Skin of body (tissue), 2 donors: ENCODE results near the gene KIF20B. TPM values are rescaled to one million over a fixed set of nuclear protein-coding genes. Genes with fewer than 3 reads are reported as not detected.
"Not testable (repeated sequence)": the region's sequence is repeated elsewhere in the genome, so short reads cannot be mapped to it uniquely, and the experiment has no call there.

Experiments
- DNase-seq: peaks from one replicate; lab custom pipeline; 2025; lab: John Stamatoyannopoulos, UW
- total RNA-seq: library from RNA; depleted of rRNA; stranded (reverse); fragments of >200 nt; gene quantifications from one replicate; pipeline ENCODE4 v1.2.3, GENCODE V29; 2014

The KIF20B gene
- total RNA-seq, 1 donor from 2014 or later: 10.9 TPM

GRCh38 chr10:89773081-89773480 is 71.7 kb downstream of the KIF20B start:
- DNase-seq: no peak

DNA sequence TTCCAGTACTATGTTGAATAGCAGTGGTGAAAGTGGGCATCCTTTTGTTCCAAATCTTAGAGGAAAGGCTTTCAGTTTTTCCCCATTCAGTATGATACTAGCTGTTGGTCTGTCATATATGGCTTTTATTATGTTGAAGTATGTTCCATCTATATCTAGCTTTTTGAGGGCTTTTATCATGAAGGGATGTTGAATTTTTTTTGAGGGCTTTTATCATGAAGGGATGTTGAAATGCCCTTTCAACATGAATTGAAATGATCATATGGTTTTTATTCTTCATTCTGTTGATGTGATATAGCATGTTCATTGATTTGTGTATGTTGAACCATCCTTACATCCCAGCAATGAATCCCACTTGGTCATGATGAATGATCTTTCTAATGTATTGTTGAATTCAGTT is 75.3 kb downstream of the KIF20B start:
- DNase-seq: no peak

- DNase-seq: no peak
These were observed 81.1 kb downstream of the KIF20B start for GRCh38 chr10:89782470-89782869.

DNA sequence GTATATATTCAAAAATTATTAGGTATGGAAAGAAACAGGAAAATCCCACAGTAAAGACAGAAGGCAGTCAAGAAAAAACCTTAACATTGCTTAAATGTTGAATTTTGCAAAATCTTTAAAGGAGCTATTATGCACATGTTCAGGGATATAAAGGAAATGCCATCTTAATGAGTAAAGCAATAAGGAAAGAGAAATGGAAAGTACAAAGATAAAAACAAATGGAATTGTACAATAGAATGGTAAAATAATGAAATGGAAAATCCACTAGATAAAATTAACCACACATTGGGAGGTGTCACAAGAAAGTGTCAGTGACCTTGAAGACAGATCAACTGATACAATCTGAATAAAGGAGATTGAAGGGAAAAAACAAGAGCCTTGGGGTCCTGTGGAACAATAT is 82.0 kb downstream of the KIF20B start:
- no peak for DNase-seq

GRCh38 chr10:89785095-89785494 is 83.7 kb downstream of the KIF20B start:
- no peak for DNase-seq

DNA sequence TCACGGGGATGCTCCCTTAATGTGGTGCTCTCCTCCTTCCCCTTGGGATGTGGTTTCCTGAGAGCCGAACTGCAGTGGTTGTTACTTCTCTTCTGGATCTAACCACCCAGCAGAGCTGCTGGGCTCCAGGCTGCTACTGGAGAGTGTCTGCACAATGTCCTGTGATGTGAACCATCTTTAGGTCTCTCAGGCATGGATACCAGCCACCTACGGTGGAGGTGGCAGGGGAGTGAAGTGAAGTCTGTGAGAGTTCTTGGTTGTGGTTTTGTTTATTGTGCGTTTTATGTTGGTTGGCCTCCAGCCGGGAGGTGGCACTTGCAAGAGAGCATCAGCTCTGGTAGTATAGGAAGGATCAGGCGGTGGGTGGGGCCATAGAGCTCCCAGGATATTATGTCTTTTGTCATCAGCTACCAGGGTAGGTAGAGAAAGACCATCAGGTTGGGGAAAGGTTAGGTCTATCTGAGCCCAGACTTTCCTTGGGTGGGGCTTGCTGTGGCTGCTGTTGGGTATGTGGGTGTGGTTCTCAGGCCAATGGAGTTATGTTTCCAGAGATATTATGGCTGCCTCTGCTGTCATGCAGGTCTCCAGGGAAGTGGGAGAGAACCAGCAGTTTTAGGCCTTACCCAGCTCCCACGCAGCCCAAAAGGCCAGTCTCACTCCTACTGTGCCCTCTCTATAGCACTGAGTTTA is 87.9 kb downstream of the KIF20B start:
- no peak for DNase-seq

DNA sequence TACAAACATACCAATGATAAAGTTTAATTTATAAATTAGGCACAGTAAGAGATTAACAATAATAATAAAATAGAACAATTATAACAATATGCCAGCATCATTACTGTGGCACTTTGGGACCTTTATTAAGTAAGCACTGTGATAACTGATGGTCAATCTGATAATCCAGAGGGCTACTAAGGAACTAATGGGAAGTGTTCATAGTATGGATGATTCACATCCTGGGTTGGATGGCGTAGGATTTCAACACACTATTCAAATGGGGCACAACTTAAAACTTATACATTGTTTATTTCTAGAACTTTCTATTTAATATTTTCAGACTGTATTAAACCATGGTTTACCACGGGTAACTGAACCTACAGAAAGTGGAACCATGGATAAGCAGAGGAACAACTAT is 90.8 kb downstream of the KIF20B start:
- DNase-seq: no peak

- DNase-seq: peak; percentile 69
These were observed 92.4 kb downstream of the KIF20B start for GRCh38 chr10:89793649-89794254.

GRCh38 chr10:89795840-89796239 is 94.5 kb downstream of the KIF20B start:
- DNase-seq: no peak

DNA sequence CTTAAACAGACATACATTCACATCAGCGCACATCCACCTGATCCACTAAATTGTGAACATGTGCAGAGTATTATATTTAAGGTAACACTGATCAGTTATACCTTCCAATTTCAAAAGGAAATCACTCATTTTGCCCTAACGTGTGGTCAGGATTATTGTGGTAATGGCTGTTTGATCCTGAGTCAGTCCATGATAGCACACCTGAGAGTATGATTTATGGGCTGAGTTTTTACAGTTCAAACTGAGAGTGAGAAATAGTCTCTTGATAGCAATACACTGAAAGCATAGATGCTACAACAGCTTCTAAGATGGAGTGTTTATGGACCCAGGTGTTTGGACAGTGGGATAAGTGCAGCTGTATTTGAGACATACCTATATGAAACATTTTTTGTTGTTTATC is 96.7 kb downstream of the KIF20B start:
- DNase-seq: no peak

GRCh38 chr10:89799573-89799972 is 98.2 kb downstream of the KIF20B start:
- no peak for DNase-seq

DNA sequence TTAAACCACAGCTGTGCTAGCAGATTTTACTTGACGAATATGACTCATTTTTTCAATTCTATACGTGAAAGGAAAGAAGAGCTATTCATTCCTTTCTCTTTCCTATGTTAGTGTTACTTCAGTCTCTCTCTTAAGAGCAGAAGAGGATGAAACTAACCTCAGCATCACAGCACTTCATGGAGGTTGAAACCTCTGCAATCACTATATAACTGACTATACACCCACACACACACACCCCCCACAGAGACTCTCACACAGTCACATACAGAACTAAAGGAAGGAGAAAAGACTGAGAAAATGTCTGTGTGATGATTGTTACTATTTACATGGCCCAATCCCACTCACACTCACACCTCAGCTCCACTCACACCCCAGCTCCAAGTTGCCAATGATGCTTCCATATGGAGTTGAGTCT is 104.2 kb downstream of the KIF20B start:
- DNase-seq: no peak

DNA sequence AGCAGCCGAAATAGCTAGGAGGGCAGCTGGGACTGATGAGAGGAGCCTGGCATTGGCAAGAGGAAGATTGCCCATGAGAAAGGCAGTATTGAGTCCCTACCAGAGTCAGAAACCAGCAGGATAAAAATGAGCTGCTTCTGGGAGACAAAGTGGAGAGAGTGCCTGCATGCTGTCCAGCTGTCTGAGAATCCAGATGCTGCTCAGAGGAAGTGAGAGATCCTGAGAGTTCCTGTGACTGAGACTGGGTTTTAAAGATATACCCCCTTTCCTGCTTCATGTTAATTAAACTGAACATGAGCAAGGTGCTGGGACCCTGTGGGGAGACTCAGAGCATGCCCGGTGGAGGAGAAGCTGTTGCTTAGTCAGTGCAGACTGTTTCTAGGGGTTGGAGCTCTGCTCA is 107.5 kb downstream of the KIF20B start:
- no peak for DNase-seq

- DNase-seq: no peak
These were observed 108.4 kb downstream of the KIF20B start for GRCh38 chr10:89809766-89810165.

- no peak for DNase-seq
These were observed 109.6 kb downstream of the KIF20B start for GRCh38 chr10:89810908-89811525.

GRCh38 chr10:89813546-89813945 is 112.2 kb downstream of the KIF20B start:
- no peak for DNase-seq

- DNase-seq: no peak
These were observed 112.9 kb downstream of the KIF20B start for GRCh38 chr10:89814278-89814677.

DNA sequence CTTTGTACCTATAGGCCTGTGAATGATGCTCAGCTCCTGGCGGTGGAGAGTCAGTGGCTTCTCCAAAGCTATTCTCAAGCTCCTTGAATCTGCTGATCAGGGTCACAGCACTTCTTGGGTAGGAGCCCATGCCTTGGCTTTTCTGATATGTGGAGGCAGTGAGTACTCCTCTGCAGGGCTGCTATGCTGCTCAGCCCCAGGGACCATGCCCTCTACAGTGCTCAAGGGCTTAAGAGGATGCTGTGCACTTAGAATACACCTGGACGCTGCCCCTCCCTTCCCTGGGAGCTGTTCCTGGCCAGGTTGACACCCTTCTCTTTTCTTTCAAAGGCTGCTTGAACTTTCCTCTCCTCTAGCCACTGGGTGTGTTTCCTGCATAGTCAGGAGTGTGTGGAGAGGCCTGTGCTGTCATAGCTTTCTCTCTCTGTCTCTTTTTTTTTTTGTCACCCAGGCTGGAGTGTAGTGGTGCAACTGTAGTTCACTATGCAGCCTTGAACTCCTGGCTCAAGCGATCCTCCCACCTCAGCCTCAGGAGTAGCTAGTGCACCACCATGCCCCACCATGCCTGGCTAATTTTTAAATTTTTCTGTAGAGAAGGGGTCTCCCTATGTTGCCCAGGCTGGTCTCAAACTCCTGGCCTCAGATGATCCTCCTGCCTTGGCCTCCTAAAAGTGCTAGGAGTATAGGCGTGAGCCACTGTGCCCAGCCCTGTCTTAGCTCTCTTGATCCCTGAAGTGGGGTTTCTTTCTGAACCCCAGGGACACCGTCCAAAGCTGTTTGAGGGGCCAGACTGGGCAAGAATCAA is 113.9 kb downstream of the KIF20B start:
- DNase-seq: no peak

DNA sequence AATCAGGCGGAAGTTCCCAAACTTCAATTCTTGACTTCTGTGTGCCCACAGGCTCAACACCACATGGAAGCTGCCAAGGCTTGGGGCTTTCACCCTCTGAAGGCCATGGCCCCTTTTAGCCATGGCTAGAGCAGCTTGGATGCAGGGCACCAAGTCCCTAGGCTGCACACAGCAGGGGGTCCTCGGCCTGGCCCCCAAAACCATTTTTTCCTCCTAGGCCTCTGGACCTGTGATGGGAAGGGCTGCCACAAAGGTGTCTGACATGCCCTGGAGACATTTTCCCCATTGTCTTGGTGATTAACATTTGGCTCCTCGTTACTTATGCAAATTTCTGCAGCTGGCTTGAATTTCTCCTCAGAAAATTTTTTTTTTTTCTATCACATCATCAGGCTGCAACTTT is 117.6 kb downstream of the KIF20B start:
- DNase-seq: not testable (repeated sequence)
